ENCODE results near the gene SLC27A4.

The SLC27A4 gene

DNA sequence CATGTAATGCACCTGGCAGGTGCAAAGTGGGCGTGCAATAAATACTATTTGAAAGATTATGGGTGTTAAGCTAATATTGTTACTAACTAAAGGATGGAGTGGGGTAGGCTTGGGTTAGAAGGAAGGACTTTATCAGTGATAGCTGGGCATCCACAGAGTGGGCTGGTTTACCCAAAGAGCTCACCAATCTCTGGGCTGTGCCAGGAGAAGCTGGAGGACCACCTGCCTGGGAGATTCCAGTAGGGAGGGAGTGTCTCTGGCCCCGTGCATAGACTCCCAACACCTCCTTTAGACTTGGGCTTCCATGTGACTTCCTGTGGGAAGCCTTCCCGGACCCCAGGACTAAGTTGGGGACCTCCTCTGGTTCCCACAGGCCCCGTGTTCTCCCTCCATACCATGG is 25.2 kb downstream of the SLC27A4 start:
- DNase-seq (ENCODE audit: low spot score): no peak

GRCh38 chr9:128369024-128369706 is 28.8 kb downstream of the SLC27A4 start:
- DNase-seq (ENCODE audit: low spot score): no peak

DNA sequence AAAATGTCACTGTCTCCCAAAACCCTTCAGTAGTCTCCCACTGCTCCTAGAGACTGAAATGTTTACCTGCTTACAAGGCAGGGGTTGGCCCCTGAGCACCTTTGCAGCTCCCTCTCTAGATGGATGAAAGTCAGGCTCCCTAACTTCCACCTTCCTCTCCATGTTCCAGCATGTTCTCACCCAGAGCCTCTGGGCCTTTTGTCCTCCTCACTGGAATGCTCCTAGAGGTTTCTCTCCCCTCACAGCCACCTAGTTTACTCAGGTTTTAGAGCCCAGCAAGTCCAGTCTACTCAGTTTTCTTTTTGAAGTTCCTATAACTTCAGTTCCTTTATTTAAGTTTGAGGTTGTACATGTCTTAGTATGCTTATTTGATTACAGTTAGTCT is 30.0 kb downstream of the SLC27A4 start:
- peak; percentile 38 for DNase-seq (ENCODE audit: low spot score)

- DNase-seq (ENCODE audit: low spot score): peak; percentile 99
Measured at GRCh38 chr9:128370752-128371629, 30.7 kb downstream of the SLC27A4 start, which contains the start of gene URM1. URM1 (plus strand) TSS chr9:128371374; CDS start chr9:128371381, 7 bp downstream.

DNA sequence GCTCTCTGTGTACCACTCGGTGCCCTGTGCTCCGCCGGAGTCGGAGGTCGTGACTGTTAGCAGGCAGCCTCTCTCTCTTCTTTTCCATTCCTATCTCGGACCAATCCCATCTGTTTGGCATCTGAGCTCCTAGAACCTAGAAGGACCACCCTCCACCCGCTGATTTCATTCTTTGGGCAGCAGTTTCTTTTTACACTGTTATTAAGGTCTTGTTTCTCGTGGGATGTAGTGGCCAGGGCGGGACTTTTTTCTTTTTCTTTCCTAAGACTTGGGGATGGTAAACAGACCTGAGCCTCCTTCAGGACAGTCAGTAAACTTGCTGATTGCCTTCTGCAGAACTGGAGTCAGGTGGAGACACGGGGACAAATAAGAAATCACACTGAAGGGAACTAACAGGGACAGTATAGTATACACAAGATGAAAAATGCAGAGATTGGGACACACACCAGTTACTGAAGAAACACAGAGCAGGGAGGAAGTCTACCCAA is 31.3 kb downstream of the SLC27A4 start:
- DNase-seq (ENCODE audit: low spot score): no peak

- DNase-seq (ENCODE audit: low spot score): no peak
Measured at GRCh38 chr9:128372188-128372641, 31.9 kb downstream of the SLC27A4 start.

GRCh38 chr9:128372784-128373183 is 32.5 kb downstream of the SLC27A4 start:
- no peak for DNase-seq (ENCODE audit: low spot score)

- DNase-seq (ENCODE audit: low spot score): no peak
Measured at GRCh38 chr9:128374221-128374675, 33.9 kb downstream of the SLC27A4 start.

DNA sequence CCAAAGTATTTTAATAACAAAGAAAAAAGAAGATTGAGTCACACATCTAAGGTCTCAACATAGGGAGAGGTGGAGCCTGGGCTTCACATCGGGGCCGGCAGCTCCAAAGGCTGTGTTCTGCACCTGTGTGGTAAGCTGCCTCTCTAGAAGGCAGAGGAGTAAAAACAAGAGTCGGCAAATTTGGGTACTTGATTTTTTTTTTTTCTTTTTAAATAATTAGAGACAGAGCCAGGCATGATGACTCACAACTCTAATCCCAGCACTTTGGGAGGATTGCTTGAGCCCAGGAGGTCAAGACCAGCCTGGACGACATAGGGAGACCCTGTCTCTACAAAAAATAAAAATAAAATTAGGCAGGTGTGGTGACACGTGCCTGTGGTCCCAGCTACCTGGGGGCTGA is 35.5 kb downstream of the SLC27A4 start:
- DNase-seq (ENCODE audit: low spot score): no peak

- no peak for DNase-seq (ENCODE audit: low spot score)
Measured at GRCh38 chr9:128382261-128382660, 41.9 kb downstream of the SLC27A4 start.

DNA sequence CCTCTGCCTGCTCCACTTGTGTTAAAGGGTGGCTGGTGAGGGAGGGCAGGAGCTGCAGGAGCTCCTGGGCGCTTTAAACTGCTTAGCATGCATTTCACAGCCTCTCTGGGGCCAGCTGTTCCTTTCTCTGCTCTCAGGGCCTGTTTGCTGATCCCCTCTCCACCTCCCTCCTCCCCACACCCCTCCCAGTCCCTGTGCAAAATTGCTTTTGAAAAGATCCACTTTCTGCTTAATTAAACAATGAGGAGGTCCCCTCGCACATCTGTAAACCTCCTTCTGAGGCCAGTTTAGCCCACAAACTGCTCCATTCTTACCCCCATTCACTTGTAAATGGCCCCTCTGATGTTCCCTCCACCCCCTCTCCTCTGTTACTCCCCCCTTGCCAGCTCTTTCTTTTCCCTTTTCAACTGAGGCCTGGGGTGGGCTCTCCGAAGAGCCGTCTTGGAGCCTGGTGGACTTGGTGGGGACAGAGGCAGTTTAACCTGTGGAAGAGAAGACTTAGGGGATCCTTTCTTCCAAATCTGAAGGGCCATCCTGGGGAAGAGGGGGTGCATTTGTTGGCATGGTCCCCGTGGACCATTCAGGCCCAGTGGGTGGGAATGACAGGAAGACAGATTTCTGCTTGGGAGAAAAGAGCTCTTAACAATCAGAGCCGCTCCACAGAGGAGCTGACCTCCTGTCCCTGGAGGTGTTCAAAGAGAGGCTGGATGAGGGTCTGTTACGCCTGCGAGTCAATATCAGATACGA is 42.9 kb downstream of the SLC27A4 start:
- no peak for DNase-seq (ENCODE audit: low spot score)

DNA sequence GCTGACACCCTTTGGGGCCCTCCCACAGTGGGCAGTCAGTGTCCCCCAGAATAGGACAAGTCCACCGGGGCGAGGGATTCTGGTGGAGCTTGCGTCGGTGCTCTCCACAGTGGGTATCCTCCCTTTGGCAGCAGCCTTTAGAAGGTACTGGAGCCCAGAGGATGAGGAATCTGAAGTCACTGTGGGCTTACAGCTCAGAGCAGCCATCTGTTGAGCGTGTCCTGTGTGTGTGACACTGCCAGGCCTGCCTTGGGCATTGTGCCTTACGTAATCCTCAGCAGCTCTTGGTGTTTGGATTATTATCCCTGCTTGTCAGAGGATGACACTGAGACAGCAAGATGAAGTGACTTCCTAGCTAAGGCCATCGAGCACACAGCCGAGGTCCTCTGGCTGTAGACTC is 43.5 kb downstream of the SLC27A4 start:
- no peak for DNase-seq (ENCODE audit: low spot score)

GRCh38 chr9:128384801-128385495 is 44.6 kb downstream of the SLC27A4 start:
- no peak for DNase-seq (ENCODE audit: low spot score)

DNA sequence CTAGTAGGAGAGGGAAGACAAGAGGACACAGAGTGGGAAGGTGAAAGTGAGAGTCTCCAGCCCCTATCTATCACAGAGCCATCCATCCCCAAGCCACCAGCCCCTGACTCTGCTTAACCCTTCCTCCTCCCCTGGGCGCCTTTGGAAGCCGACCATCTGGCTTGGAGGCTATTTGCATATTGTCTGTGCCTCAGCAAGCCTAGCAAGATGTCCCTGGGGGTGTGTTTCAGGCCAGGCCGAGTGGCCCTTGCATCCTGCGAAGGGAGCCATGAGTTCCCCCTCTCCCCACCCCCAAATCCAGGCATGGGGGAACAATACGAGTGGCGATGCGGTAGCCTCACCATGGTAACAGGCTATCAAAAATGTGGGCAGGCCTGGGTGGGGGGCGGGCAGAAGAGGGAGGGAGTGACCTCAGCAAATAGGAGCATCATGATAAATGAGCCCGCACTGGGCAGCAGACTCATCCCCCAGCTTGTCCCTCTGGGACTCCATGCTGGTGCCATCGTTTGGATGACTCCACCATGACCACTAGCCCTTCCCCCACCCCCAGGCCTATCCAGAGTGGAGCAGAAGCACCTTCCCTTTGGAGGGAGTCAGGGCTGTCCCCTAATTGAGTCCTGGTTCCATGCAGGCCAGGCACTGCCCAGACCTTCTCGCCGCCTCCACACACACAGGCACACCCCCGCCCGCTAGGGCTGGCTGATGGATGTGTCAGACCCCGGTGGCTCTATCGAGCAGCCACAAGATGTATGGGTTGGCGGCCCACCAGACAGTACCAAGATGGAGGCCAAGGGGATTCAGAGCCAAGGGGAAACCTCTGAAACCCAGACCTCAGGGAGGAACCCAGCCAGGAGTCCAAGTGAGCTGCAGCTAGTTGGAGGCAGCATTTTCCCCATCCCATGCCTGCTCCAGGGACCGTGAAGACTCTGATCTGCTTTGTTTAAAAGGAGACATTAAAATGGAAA is 45.5 kb downstream of the SLC27A4 start:
- no peak for DNase-seq (ENCODE audit: low spot score)

DNA sequence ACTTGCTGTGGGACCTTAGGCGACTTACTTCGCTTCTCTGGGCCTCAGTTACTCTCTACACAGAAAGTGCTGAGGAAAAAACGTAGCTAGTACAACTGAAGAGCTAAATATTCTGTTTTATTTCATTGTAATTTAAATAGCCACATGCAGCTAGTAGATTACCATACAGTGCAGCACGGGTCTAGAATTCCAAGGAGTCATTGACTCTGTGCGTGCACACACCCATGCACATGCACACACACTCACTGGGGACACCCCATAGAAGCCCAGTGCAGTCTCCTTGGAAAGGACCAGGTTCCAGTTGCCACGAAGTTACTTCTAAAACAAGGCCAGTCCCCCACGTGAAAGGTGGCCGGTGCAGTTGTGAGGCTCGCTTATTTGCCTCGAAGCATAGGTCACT is 47.8 kb downstream of the SLC27A4 start:
- DNase-seq (ENCODE audit: low spot score): no peak

GRCh38 chr9:128389395-128390149 is 49.2 kb downstream of the SLC27A4 start:
- DNase-seq (ENCODE audit: low spot score): no peak

GRCh38 chr9:128390150-128390812 is 50.0 kb downstream of the SLC27A4 start:
- no peak for DNase-seq (ENCODE audit: low spot score)

DNA sequence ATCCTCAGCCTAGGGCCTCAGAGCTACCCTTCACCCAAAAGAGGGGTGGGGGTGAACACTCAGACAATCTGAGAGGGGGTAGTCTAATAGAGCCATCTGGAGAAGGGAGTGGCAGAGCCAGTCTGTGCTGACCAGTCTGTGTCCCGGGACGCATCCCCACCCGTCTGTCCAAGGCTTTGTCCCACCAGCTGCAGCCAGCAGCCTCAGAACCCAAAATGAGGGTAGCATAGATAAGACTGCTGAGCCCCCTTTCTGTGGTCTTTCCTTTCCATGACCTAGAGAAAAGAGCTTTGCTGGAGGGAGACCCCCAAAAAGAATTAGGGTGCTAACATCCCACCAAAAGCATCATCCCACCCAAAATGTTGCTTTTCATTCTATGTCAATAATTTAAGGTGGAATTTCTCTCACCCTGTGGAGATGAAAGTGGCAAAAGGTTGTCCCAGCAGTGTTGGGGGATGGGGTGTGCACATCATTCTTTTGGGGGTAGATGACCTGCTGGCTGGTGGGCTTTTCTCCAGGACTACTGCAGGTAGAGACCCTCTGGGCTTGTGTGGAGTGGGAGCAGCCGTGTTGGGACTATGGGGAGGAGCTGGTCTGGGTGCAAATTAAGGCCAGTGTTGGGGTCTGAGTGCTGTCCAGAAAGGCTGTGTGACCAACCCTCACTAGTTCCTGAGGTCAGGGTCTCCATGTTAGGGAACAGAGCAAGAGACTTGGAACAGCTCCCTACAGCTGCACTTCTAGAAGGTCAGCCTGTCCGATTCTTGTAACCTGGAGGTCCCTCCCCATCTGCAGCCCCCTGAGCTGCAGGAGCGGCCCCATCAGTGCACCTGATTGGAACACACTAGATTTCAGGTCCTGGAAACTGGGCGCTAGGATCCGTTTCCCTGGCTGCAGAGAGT is 50.7 kb downstream of the SLC27A4 start:
- no peak for DNase-seq (ENCODE audit: low spot score)
